K562 (cell line): ENCODE results near the gene BICC1. TPM values are rescaled to one million over a fixed set of nuclear protein-coding genes. Genes with fewer than 3 reads are reported as not detected.

ENCODE experiments used
- ATAC-seq: fragments of 200-7000 bp; cut with Tn5 transposase; 3 replicates; pipeline ENCODE4 v1.9.1; 2020; ENCODE audit warnings: moderate library complexity
- BruUV-seq: library from RNA; stranded (reverse); fragments of 400-500 nt; replicated peaks from 2 replicates; lab custom pipeline; 2021; lab: Mats Ljungman, UMichigan
- CTCF ChIA-PET: fragments of 300-600 bp; formaldehyde crosslinking; extraction: SDS; loops from one replicate; lab custom pipeline; 2021; ENCODE audit warnings: low intra/inter-chr PET ratio; lab: Yijun Ruan, JAX
- POLR2A ChIA-PET: fragments of 300-600, 350-650 bp; sonication (Branson Sonifier 250); formaldehyde crosslinking; extraction: SDS; loops from one replicate; lab custom pipeline; 2021; ENCODE audit warnings: antibody characterized with exemption, inconsistent platforms; lab: Yijun Ruan, JAX
- DNase-seq, 4 experiments: peaks; one replicate each; pipeline versions ENCODE4 v3.0.0 to v3.0.0-alpha.2; 2011 to 2018; ENCODE audit warnings: low spot score in 3 of 4, mixed read lengths in 3 of 4; ENCODE audit errors: extremely low read depth in 1 of 4
- FAIRE-seq: peaks from 2 replicates; lab custom pipeline; 2011; peaks lifted over from hg19 to GRCh38; lab: Jason Lieb, UNC
- H2AFZ ChIP-seq: 2 replicates; pipeline ENCODE4 v1.6.0; 2011; ENCODE audit warnings: low read depth, low read length, control low read depth, inconsistent platforms
- H3K27ac ChIP-seq: fragments of 200-600 bp; 3 replicates; pipeline ENCODE4 v1.8.0; 2011; ENCODE audit warnings: low read depth, mild to moderate bottlenecking, control low read depth, inconsistent platforms, low read length, moderate library complexity, mixed read lengths; ENCODE audit errors: extremely low read depth
- H3K27me3 ChIP-seq, 2 experiments: fragments of 300-600 bp in 1 of 2; 2 replicates in 1 of 2; 3 replicates in 1 of 2; pipeline versions ENCODE4 v1.6.0 to v1.8.0; 2011; ENCODE audit warnings: inconsistent platforms in 2 of 2, low read length in 2 of 2, mild to moderate bottlenecking in 1 of 2, mixed read lengths in 1 of 2, moderate library complexity in 1 of 2; ENCODE audit not compliant: control insufficient read depth in 2 of 2, insufficient read depth in 2 of 2
- H3K36me3 ChIP-seq: fragments of 300-600 bp; 3 replicates; pipeline ENCODE4 v1.8.0; 2011; ENCODE audit warnings: mild to moderate bottlenecking, low read length, inconsistent platforms; ENCODE audit not compliant: control insufficient read depth, insufficient read depth
- H3K4me1 ChIP-seq, 2 experiments: fragments of 200-600 bp in 1 of 2; replicated peaks in 1 of 2; 2 replicates in 1 of 2; 3 replicates in 1 of 2; pipeline versions ENCODE4 v1.5.1 to v1.8.0; 2011; ENCODE audit warnings: inconsistent platforms in 2 of 2, low read length in 2 of 2, mild to moderate bottlenecking in 1 of 2, mixed read lengths in 1 of 2, moderate library complexity in 1 of 2; ENCODE audit not compliant: control insufficient read depth in 2 of 2, insufficient read depth in 2 of 2
- H3K4me2 ChIP-seq: 2 replicates; pipeline ENCODE4 v1.6.1; 2011; ENCODE audit warnings: low read length, control low read depth, inconsistent platforms, mixed read lengths; ENCODE audit not compliant: insufficient read depth
- H3K4me3 ChIP-seq: fragments of 200-600 bp; sonication (generic), shearing (Covaris generic); 2 replicates; pipeline ENCODE4 v1.5.1; 2016; ENCODE audit warnings: control low read depth, inconsistent platforms
- H3K79me2 ChIP-seq: fragments of 200-600 bp; 3 replicates; pipeline ENCODE4 v1.8.0; 2011; ENCODE audit warnings: low read length, inconsistent platforms; ENCODE audit not compliant: control insufficient read depth, insufficient read depth
- H3K9ac ChIP-seq, 2 experiments: 2 replicates each; pipeline versions ENCODE4 v1.6.0 to v1.6.1; 2011; ENCODE audit warnings: low read depth in 2 of 2, low read length in 2 of 2, control low read depth in 1 of 2, inconsistent platforms in 1 of 2, mild to moderate bottlenecking in 1 of 2, mixed read lengths in 1 of 2; ENCODE audit not compliant: insufficient read depth in 1 of 2
- H3K9me1 ChIP-seq: one replicate; pipeline ENCODE4 v1.6.0; 2011; ENCODE audit warnings: inconsistent platforms, mild to moderate bottlenecking, low read length, moderate library complexity; ENCODE audit not compliant: control insufficient read depth, insufficient read depth
- H3K9me3 ChIP-seq: replicated peaks from 2 replicates; pipeline ENCODE4 v1.5.1; 2011; ENCODE audit warnings: low read depth, low read length, inconsistent platforms; ENCODE audit not compliant: control insufficient read depth, insufficient read depth
- H4K20me1 ChIP-seq: replicated peaks from 2 replicates; pipeline ENCODE4 v1.6.1; 2011; ENCODE audit warnings: low read length, inconsistent platforms, mixed read lengths; ENCODE audit not compliant: control insufficient read depth, insufficient read depth
- ATF3 ChIP-seq, 2 experiments: fragments of 450-650 bp in 1 of 2; sonication (generic) in 1 of 2; formaldehyde crosslinking in 1 of 2; IDR thresholded peaks in 1 of 2; conservative IDR thresholded peaks in 1 of 2; 2 replicates each; pipeline versions ENCODE4 v1.6.1 to v1.8.1; 2016 to 2023; ENCODE audit warnings: mild to moderate bottlenecking in 2 of 2, moderate library complexity in 2 of 2, inconsistent platforms in 1 of 2, missing genetic modification reagents in 1 of 2
- CEBPB ChIP-seq: fragments of 450-650 bp; IDR thresholded peaks from 2 replicates; pipeline ENCODE4 v1.6.1; 2016; ENCODE audit warnings: missing genetic modification characterization, missing compliant biosample characterization
- CHD4 ChIP-seq: fragments of 200-600 bp; sonication (generic); IDR thresholded peaks from 3 replicates; pipeline ENCODE4 v1.6.1; 2012; ENCODE audit warnings: low read depth, mild to moderate bottlenecking, mixed read lengths, low read length, inconsistent platforms; ENCODE audit not compliant: insufficient read depth, insufficient replicate concordance, poor library complexity, severe bottlenecking
- KLF16 ChIP-seq: IDR thresholded peaks from 2 replicates; pipeline ENCODE4 v1.6.1; 2016; ENCODE audit warnings: antibody characterized with exemption
- NCOA6 ChIP-seq: fragments of 450-650 bp; IDR thresholded peaks from 2 replicates; pipeline ENCODE4 v1.6.1; 2017; ENCODE audit warnings: mild to moderate bottlenecking
- SPI1 ChIP-seq: IDR thresholded peaks from 2 replicates; pipeline ENCODE4 v1.6.1; 2011; ENCODE audit warnings: low read depth, low read length, control low read depth, borderline replicate concordance
- XRCC5 ChIP-seq: fragments of 200-400 bp; formaldehyde crosslinking; IDR thresholded peaks from 2 replicates; pipeline ENCODE4 v1.6.1; 2017; ENCODE audit warnings: low read depth, mild to moderate bottlenecking, low read length
- ZFX ChIP-seq: sonication (generic); formaldehyde crosslinking; IDR thresholded peaks from 2 replicates; pipeline ENCODE4 v1.8.0; 2022; ENCODE audit warnings: mild to moderate bottlenecking, missing genetic modification reagents, moderate library complexity
- ZMIZ1 ChIP-seq, 2 experiments: fragments of 150-350 bp in 1 of 2; IDR thresholded peaks; 2 replicates each; pipeline ENCODE4 v1.6.1; 2012 to 2016; ENCODE audit warnings: low read depth in 2 of 2, low read length in 2 of 2, mild to moderate bottlenecking in 1 of 2, moderate library complexity in 1 of 2
- ZNF512 ChIP-seq: IDR thresholded peaks from 2 replicates; pipeline ENCODE4 v1.6.1; 2016; ENCODE audit warnings: missing genetic modification characterization, missing compliant biosample characterization
- WGBS: fragments of 100-300 bp; shearing (Covaris generic); methylation state at CpG from one replicate; pipeline ENCODE4 v1.1.6; 2016; ENCODE audit warnings: low coverage, mixed read lengths; ENCODE audit not compliant: insufficient coverage; ENCODE audit errors: missing lambda C conversion rate; 5-methylcytosine and 5-hydroxymethylcytosine counted together
- in situ Hi-C: fragments of 300-500 bp; cut with MboI; formaldehyde crosslinking; loops from 4 replicates; pipeline ENCODE4 v1.15.0; 2018; ENCODE audit warnings: inconsistent platforms, mixed read lengths
- intact Hi-C: fragments of 100-400 bp; cut with micrococcal nuclease; formaldehyde crosslinking; loops from 2 replicates; pipeline ENCODE4 v1.14.2; 2022
- polyA plus RNA-seq, 8 experiments: library from polyadenylated mRNA; depleted of rRNA in 4 of 8; stranded (reverse) in 5 of 8; unstranded in 3 of 8; fragments of >200 nt; fragmentation: Nextera tagmentation in 2 of 8; fragmentation: Illumina TruSeq in 1 of 8; extraction: Ambion mirVana in 2 of 8; extraction: Trizol in 1 of 8; gene quantifications; 2 replicates each; pipeline versions ENCODE4 v1.2.1 to v1.2.3, GENCODE V29; 2011 to 2014; ENCODE audit warnings: inconsistent platforms in 1 of 8, missing spikeins in 1 of 8
- total RNA-seq, 7 experiments: library from RNA; depleted of rRNA in 6 of 7; stranded (reverse); fragments of >200 nt in 6 of 7; fragmentation: Illumina TruSeq in 2 of 7; extraction: Trizol in 2 of 7; gene quantifications; 2 replicates each; pipeline versions ENCODE4 v1.2.1 to v1.2.3, GENCODE V29; 2011 to 2021; ENCODE audit warnings: low replicate concordance in 1 of 7

The BICC1 gene
- total and polyA plus RNA-seq, 9 of the 15 experiments (the other 6 are each of a cell fraction or from before 2014, with no cell fraction given), result not detected

GRCh38 chr10:58565271-58565670 is 52.6 kb downstream of the BICC1 start:
- H3K36me3 ChIP-seq, result no peaks in the 10 kb centered on the region
- ChIA-PET POLR2A (no interaction called here), CTCF (no interaction called here)
- DNase-seq (no peak), ATAC-seq (no peak), FAIRE-seq (no peak)
- no peaks in the 10 kb centered on the region for H3K9me3 ChIP-seq
- no peak overlapping the region for H2AFZ ChIP-seq
- H3K4me3 ChIP-seq, result no peak overlapping the region
- H3K9ac ChIP-seq, result no peak overlapping the region
- WGBS, result 0% methylated on average over 2 of the region's 2 CpGs
- no TSS peak for BruUV-seq
- in situ Hi-C loops (no loop called here), intact Hi-C loops (no loop called here)
- H3K79me2 ChIP-seq, result no peaks in the 10 kb centered on the region
- H4K20me1 ChIP-seq, result no peaks in the 10 kb centered on the region
- TF ChIP-seq CHD4 (no peak), ZFX (CRISPR knock-in tag) (no peak), CEBPB (tag) (no peak), NCOA6 (no peak)
- no peaks in the 10 kb centered on the region for H3K27me3 ChIP-seq
- no peak overlapping the region for H3K4me2 ChIP-seq
- no peaks in the 10 kb centered on the region for H3K9me1 ChIP-seq
- no peak overlapping the region for H3K27ac ChIP-seq
- no peaks in the 10 kb centered on the region for H3K4me1 ChIP-seq

- H3K4me2 ChIP-seq, result no peak overlapping the region
- POLR2A ChIA-PET, result no interaction called here
- DNase-seq (no peak), ATAC-seq (no peak), FAIRE-seq (no peak)
- no peaks in the 10 kb centered on the region for H3K9me1 ChIP-seq
- no peak overlapping the region for H3K27ac ChIP-seq
- no TSS peak for BruUV-seq
- WGBS, result 0% methylated on average over 1 of the region's 1 CpG
- no peak overlapping the region for H3K4me3 ChIP-seq
- no peaks in the 10 kb centered on the region for H3K4me1 ChIP-seq
- no peaks in the 10 kb centered on the region for H3K36me3 ChIP-seq
- CTCF ChIA-PET, result no interaction called here
- in situ Hi-C loops, result no loop called here
- no peaks in the 10 kb centered on the region for H4K20me1 ChIP-seq
- intact Hi-C loops, result no loop called here
- H3K9ac ChIP-seq, result no peak overlapping the region
- H3K27me3 ChIP-seq, result no peaks in the 10 kb centered on the region
- no peaks in the 10 kb centered on the region for H3K79me2 ChIP-seq
- H2AFZ ChIP-seq, result no peak overlapping the region
- no peaks in the 10 kb centered on the region for H3K9me3 ChIP-seq
- TF ChIP-seq XRCC5 (no peak), KLF16 (no peak), ZNF512 (tag) (no peak), ATF3 (IDR thresholded peaks at IDR 0.05) (peak; percentile 13; the same call in 1 of the 2 replicates), ATF3 (CRISPR knock-in tag; conservative IDR thresholded peaks at IDR 0.05) (no peak), SPI1 (no peak), ZMIZ1 (IDR thresholded peaks at IDR 0.05; ENCODE audit: low read depth in 2 of 2, low read length in 2 of 2) (no peak)
Observed at GRCh38 chr10:58567652-58568051, 55.0 kb downstream of the BICC1 start.
